Adrenal gland (tissue), 5 donors: ENCODE data around the gene NDUFA3.

Experiments used
- CTCF ChIP-seq, 6 experiments: fragments of 450-650 bp in 4 of 6; fragments of 200-600 bp in 2 of 6; sonication (generic) in 1 of 6; IDR thresholded peaks; 1 replicate in 5 of 6; 2 replicates in 1 of 6; pipeline versions ENCODE4 v1.5.1 to v1.8.0; 2016 to 2021; ENCODE audit warnings: antibody characterized with exemption in 6 of 6, mild to moderate bottlenecking in 2 of 6, moderate library complexity in 1 of 6
- POLR2A ChIP-seq, 2 donors: fragments of 450-650 bp; IDR thresholded peaks; one replicate each; pipeline ENCODE4 v1.6.1; 2017; ENCODE audit warnings: antibody characterized with exemption in 2 of 2, mild to moderate bottlenecking in 2 of 2, moderate library complexity in 1 of 2
- donor health status: DM: no; HTN: no; CAD: no.

- TF ChIP-seq CTCF (IDR thresholded peaks at IDR 0.05) (no peak), POLR2A (IDR thresholded peaks at IDR 0.05) (no peak)
These were observed 3.3 kb upstream of the NDUFA3 start for GRCh38 chr19:54099190-54099902.
